Measurements from ENCODE around the gene FTSJ1. TPM values are rescaled to one million over a fixed set of nuclear protein-coding genes. Genes with fewer than 3 reads are reported as not detected.
"Not testable (repeated sequence)": the region's sequence is repeated elsewhere in the genome, so short reads cannot be mapped to it uniquely, and the experiment has no call there.

Gene FTSJ1
- polyA plus RNA-seq, 1 experiment: 44.3 TPM

GRCh38 chrX:48522291-48522690 lies 46.3 kb downstream of the FTSJ1 start:
- no peak for DNase-seq (ENCODE audit: low read depth)
- Histone ChIP-seq H3K36me3 (ENCODE audit: control insufficient read depth, insufficient read depth, low read length) (no peaks in the 10 kb centered on the region), H3K27me3 (ENCODE audit: control insufficient read depth, insufficient read depth, low read length) (no peaks in the 10 kb centered on the region), H3K4me3 (ENCODE audit: low read depth, low read length) (peak overlapping the region; percentile 62)
- ChIA-PET POLR2A (no interaction called here), CTCF (no interaction called here)
- no peak for TF ChIP-seq CTCF (IDR thresholded peaks at IDR 0.05; ENCODE audit: insufficient read depth, low read depth, low read length)

GRCh38 chrX:48523682-48524081 lies 47.7 kb downstream of the FTSJ1 start:
- DNase-seq (ENCODE audit: low read depth): no peak
- ChIA-PET POLR2A (no interaction called here), CTCF (no interaction called here)
- TF ChIP-seq CTCF (IDR thresholded peaks at IDR 0.05; ENCODE audit: insufficient read depth, low read depth, low read length): no peak
- Histone ChIP-seq H3K4me3 (ENCODE audit: low read depth, low read length) (no peak overlapping the region), H3K36me3 (ENCODE audit: control insufficient read depth, insufficient read depth, low read length) (peaks cover 1% of the 10 kb centered on the region; the same call in 1 of the 2 replicates), H3K27me3 (ENCODE audit: control insufficient read depth, insufficient read depth, low read length) (no peaks in the 10 kb centered on the region)

DNA sequence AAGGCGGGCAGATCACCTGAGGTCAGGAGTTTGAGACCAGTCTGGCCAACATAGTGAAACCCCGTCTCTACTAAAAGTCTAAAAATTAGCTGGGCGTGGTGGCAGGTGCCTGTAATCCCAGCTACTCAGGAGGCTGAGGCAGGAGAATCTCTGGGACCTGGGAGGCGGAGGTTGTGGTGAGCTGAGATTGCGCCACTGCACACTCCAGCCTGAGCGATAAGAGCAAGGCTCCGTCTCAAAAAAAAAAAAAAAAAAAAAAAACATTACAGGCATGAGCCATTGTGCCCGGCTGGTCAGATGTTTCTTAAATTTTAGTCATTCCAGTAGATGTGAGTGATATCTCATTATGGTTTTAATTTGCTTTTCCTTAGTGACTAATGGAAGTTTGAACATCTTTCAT lies 49.9 kb downstream of the FTSJ1 start:
- DNase-seq (ENCODE audit: low read depth); H3K27me3 ChIP-seq (ENCODE audit: control insufficient read depth, insufficient read depth, low read length); H3K4me3 ChIP-seq (ENCODE audit: low read depth, low read length); CTCF ChIA-PET; H3K36me3 ChIP-seq (ENCODE audit: control insufficient read depth, insufficient read depth, low read length): not testable (repeated sequence)
- POLR2A ChIA-PET: interaction anchor here (0.7 kb wide), 1 partner anchor 33 kb away, joined by 3 read pairs; no protein-coding TSS in a partner anchor

GRCh38 chrX:48530736-48531135 lies 54.7 kb downstream of the FTSJ1 start:
- H3K27me3 ChIP-seq (ENCODE audit: control insufficient read depth, insufficient read depth, low read length): no peaks in the 10 kb centered on the region
- no peak for TF ChIP-seq CTCF (IDR thresholded peaks at IDR 0.05; ENCODE audit: insufficient read depth, low read depth, low read length)
- ChIA-PET POLR2A (no interaction called here), CTCF (interaction anchor here (1.4 kb wide), 1 partner anchor 9 kb away, joined by 3 read pairs; the partner anchor contains the start of gene TBC1D25)
- peaks cover 1% of the 10 kb centered on the region; the same call in 1 of the 2 replicates for H3K36me3 ChIP-seq (ENCODE audit: control insufficient read depth, insufficient read depth, low read length)
- no peak for DNase-seq (ENCODE audit: low read depth)
- no peak overlapping the region for H3K4me3 ChIP-seq (ENCODE audit: low read depth, low read length)

- H3K36me3 ChIP-seq (ENCODE audit: control insufficient read depth, insufficient read depth, low read length): peaks cover 1% of the 10 kb centered on the region; the same call in 1 of the 2 replicates
- DNase-seq (ENCODE audit: low read depth): peak; percentile 34
- no peaks in the 10 kb centered on the region for H3K27me3 ChIP-seq (ENCODE audit: control insufficient read depth, insufficient read depth, low read length)
- H3K4me3 ChIP-seq (ENCODE audit: low read depth, low read length): no peak overlapping the region
- no peak for TF ChIP-seq CTCF (IDR thresholded peaks at IDR 0.05; ENCODE audit: insufficient read depth, low read depth, low read length)
- ChIA-PET POLR2A (no interaction called here), CTCF (interaction anchor here (1.4 kb wide), 1 partner anchor 8 kb away, joined by 3 read pairs; the partner anchor contains the start of gene TBC1D25)
These were observed 55.5 kb downstream of the FTSJ1 start for GRCh38 chrX:48531358-48531959.

DNA sequence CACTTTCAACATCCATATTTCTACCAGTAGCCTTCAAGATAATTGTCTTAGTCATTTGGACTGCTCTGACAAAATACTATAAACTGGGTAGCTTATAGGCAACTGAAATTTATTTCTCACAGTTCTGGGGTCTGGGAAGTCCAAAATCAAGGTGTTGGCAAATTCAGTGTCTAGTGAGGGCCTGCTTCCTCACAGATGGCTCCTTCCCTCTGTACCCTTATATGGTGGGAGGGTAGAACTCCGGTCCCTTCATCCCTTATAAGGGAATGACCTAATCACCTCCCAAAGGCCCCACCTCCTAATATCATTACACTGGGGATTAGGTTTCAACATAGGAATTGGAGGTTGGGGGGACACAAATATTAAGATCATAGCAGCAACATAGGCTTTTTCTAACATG lies 56.2 kb downstream of the FTSJ1 start:
- ChIA-PET CTCF (no interaction called here), POLR2A (no interaction called here)
- Histone ChIP-seq H3K4me3 (ENCODE audit: low read depth, low read length) (no peak overlapping the region), H3K27me3 (ENCODE audit: control insufficient read depth, insufficient read depth, low read length) (no peaks in the 10 kb centered on the region), H3K36me3 (ENCODE audit: control insufficient read depth, insufficient read depth, low read length) (peaks cover 1% of the 10 kb centered on the region; the same call in 1 of the 2 replicates)
- no peak for TF ChIP-seq CTCF (IDR thresholded peaks at IDR 0.05; ENCODE audit: insufficient read depth, low read depth, low read length)
- no peak for DNase-seq (ENCODE audit: low read depth)

Data from BJ (cell line).